ENCODE results near the gene SORD.

DNA sequence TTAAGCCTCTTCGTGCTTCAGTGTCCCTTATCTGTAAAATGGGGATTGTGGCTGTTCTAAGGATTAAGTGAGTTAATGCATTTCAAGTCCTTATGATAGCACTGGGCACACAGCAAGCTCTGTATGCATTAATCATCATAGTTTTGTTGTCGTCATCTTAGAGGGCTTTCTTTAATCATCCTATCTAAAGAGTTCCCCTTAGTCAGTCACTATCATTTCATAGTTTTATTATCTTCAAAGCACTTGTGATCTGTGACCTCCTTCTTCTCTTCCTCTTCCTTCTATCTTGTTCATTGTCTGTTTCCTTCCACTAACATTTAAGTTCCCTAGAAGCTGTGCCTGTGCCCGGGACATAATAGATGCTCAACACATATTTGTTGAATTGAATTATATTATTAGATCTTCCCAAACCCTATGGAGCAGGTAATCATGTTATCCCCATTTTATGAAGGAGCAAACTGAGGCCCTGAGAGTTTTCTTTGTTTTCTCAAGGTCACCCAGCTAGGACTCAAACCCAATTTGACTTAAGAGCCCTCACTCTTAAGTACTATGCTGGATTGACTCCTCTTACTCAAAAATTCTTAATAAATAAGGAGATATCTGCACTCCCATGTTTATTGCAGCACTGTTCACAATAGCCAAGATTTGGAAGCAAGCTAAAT, 66.8 kb downstream of the SORD start:
- TF ChIP-seq POLR2AphosphoS5 (IDR thresholded peaks at IDR 0.05) (no peak), POLR2A (IDR thresholded peaks at IDR 0.05) (no peak)
- TF ChIP-seq, protein P1, sequence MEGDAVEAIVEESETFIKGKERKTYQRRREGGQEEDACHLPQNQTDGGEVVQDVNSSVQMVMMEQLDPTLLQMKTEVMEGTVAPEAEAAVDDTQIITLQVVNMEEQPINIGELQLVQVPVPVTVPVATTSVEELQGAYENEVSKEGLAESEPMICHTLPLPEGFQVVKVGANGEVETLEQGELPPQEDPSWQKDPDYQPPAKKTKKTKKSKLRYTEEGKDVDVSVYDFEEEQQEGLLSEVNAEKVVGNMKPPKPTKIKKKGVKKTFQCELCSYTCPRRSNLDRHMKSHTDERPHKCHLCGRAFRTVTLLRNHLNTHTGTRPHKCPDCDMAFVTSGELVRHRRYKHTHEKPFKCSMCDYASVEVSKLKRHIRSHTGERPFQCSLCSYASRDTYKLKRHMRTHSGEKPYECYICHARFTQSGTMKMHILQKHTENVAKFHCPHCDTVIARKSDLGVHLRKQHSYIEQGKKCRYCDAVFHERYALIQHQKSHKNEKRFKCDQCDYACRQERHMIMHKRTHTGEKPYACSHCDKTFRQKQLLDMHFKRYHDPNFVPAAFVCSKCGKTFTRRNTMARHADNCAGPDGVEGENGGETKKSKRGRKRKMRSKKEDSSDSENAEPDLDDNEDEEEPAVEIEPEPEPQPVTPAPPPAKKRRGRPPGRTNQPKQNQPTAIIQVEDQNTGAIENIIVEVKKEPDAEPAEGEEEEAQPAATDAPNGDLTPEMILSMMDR (IDR thresholded peaks at IDR 0.05) = no peak
